HCT116 (cell line): ENCODE measurements around the gene DCK. TPM values are rescaled to one million over a fixed set of nuclear protein-coding genes. Genes with fewer than 3 reads are reported as not detected.

Source experiments
- ATAC-seq: fragments of 200-7000 bp; cut with Tn5 transposase; 2 replicates; pipeline ENCODE4 v1.9.1; 2020; ENCODE audit warnings: mild to moderate bottlenecking, moderate library complexity
- BruUV-seq: library from RNA; stranded (reverse); fragments of 400-500 nt; replicated peaks from 2 replicates; lab custom pipeline; 2021; lab: Mats Ljungman, UMichigan
- CTCF ChIA-PET: fragments of 300-600 bp; sonication (Branson Sonifier 250); formaldehyde crosslinking; loops from one replicate; lab custom pipeline; 2021; ENCODE audit warnings: antibody characterized with exemption; lab: Charles Lee
- POLR2A ChIA-PET: fragments of 300-600, 350-600 bp; sonication (Branson Sonifier 250); formaldehyde crosslinking; loops from one replicate; lab custom pipeline; 2021; ENCODE audit warnings: antibody characterized with exemption; lab: Charles Lee
- RAD21 ChIA-PET, 2 experiments: fragments of 300-600 bp; sonication (Branson Sonifier 250); formaldehyde crosslinking; loops; one replicate each; lab custom pipeline; 2023; ENCODE audit warnings: low total read pairs in 2 of 2; ENCODE audit not compliant: uncharacterized antibody in 2 of 2, unreplicated experiment in 2 of 2, low non-redundant PET in 1 of 2; lab: Charles Lee
- DNase-seq: peaks from one replicate; pipeline ENCODE4 v3.0.0-alpha.2; 2010; ENCODE audit warnings: low read depth, low spot score
- H2AFZ ChIP-seq: fragments of 200-600 bp; shearing (Covaris generic), sonication (generic); 2 replicates; pipeline ENCODE4 v1.6.1; 2017; ENCODE audit warnings: low read depth, mixed run types, mixed read lengths, antibody characterized with exemption, low read length; ENCODE audit not compliant: poor library complexity, severe bottlenecking
- H3K27ac ChIP-seq: 2 replicates; pipeline ENCODE4 v1.5.1; 2012; ENCODE audit warnings: low read depth, low read length
- H3K27me3 ChIP-seq: fragments of 200-600 bp; sonication (generic); 2 replicates; pipeline ENCODE4 v1.6.1; 2016; ENCODE audit warnings: mixed run types, low read length, mixed read lengths; ENCODE audit not compliant: insufficient read depth
- H3K36me3 ChIP-seq, 2 experiments: fragments of 200-500 bp in 1 of 2; fragments of 200-600 bp in 1 of 2; sonication (Bioruptor generic) in 1 of 2; sonication (generic) in 1 of 2; 2 replicates each; pipeline versions ENCODE4 v1.5.1 to v1.6.1; 2014 to 2016; ENCODE audit warnings: low read length in 2 of 2, inconsistent platforms in 1 of 2, mixed read lengths in 1 of 2, mixed run types in 1 of 2; ENCODE audit not compliant: insufficient read depth in 2 of 2, control insufficient read depth in 1 of 2
- H3K4me1 ChIP-seq, 2 experiments: fragments of 200-600 bp in 1 of 2; sonication (generic) in 1 of 2; 2 replicates each; pipeline versions ENCODE4 v1.5.1 to v1.6.1; 2012 to 2017; ENCODE audit warnings: low read length in 2 of 2, inconsistent platforms in 1 of 2, mild to moderate bottlenecking in 1 of 2, mixed read lengths in 1 of 2, mixed run types in 1 of 2, moderate library complexity in 1 of 2; ENCODE audit not compliant: insufficient read depth in 2 of 2, control insufficient read depth in 1 of 2
- H3K4me2 ChIP-seq: fragments of 200-600 bp; sonication (generic); 2 replicates; pipeline ENCODE4 v1.6.1; 2017; ENCODE audit warnings: mixed run types, low read length, mixed read lengths
- H3K4me3 ChIP-seq, 2 experiments: fragments of 200-600 bp in 1 of 2; sonication (generic) in 1 of 2; replicated peaks in 1 of 2; 2 replicates each; pipeline ENCODE4 v1.5.1; 2011 to 2016; ENCODE audit warnings: low read length in 2 of 2, control low read depth in 1 of 2, low read depth in 1 of 2, mild to moderate bottlenecking in 1 of 2, mixed read lengths in 1 of 2, mixed run types in 1 of 2
- H3K79me2 ChIP-seq: fragments of 200-600 bp; sonication (generic); 2 replicates; pipeline ENCODE4 v1.6.1; 2017; ENCODE audit warnings: mild to moderate bottlenecking, mixed run types, low read length, moderate library complexity, mixed read lengths; ENCODE audit not compliant: insufficient read depth
- H3K9ac ChIP-seq: fragments of 200-600 bp; sonication (generic); 2 replicates; pipeline ENCODE4 v1.6.1; 2016; ENCODE audit warnings: low read length, mixed read lengths
- H3K9me2 ChIP-seq: fragments of 200-600 bp; sonication (generic), shearing (Covaris generic); 2 replicates; pipeline ENCODE4 v1.6.1; 2017; ENCODE audit warnings: mixed run types, mild to moderate bottlenecking, moderate library complexity; ENCODE audit not compliant: insufficient read depth
- H3K9me3 ChIP-seq, 2 experiments: fragments of 200-500 bp in 1 of 2; fragments of 200-600 bp in 1 of 2; sonication (Bioruptor generic) in 1 of 2; sonication (generic) in 1 of 2; 2 replicates each; pipeline ENCODE4 v1.6.1; 2014 to 2017; ENCODE audit warnings: low read length in 2 of 2, mixed read lengths in 2 of 2, inconsistent platforms in 1 of 2, low read depth in 1 of 2, mild to moderate bottlenecking in 1 of 2, mixed run types in 1 of 2, moderate library complexity in 1 of 2; ENCODE audit not compliant: control insufficient read depth in 1 of 2, insufficient read depth in 1 of 2
- H4K20me1 ChIP-seq: fragments of 200-600 bp; sonication (generic), shearing (Covaris generic); 2 replicates; pipeline ENCODE4 v1.6.1; 2017; ENCODE audit warnings: mixed run types, mild to moderate bottlenecking, moderate library complexity; ENCODE audit not compliant: insufficient read depth
- ATF3 ChIP-seq: IDR thresholded peaks from 2 replicates; pipeline ENCODE4 v1.6.1; 2012
- CBX3 ChIP-seq: IDR thresholded peaks from 2 replicates; pipeline ENCODE4 v1.6.1; 2012; ENCODE audit warnings: low read depth
- CEBPB ChIP-seq: IDR thresholded peaks from 2 replicates; pipeline ENCODE4 v1.6.1; 2012; ENCODE audit warnings: low read depth
- CTCF ChIP-seq, 3 experiments: fragments of 200-600 bp in 1 of 3; sonication (generic) in 1 of 3; IDR thresholded peaks in 2 of 3; conservative IDR thresholded peaks in 1 of 3; 2 replicates each; pipeline ENCODE4 v1.5.1; 2012 to 2017; ENCODE audit warnings: low read depth in 2 of 3, low read length in 2 of 3, antibody characterized with exemption in 1 of 3, borderline replicate concordance in 1 of 3, control low read depth in 1 of 3, mild to moderate bottlenecking in 1 of 3, mixed read lengths in 1 of 3, mixed run types in 1 of 3, moderate library complexity in 1 of 3; ENCODE audit not compliant: insufficient read depth in 1 of 3
- ELF1 ChIP-seq: IDR thresholded peaks from 2 replicates; pipeline ENCODE4 v1.6.1; 2012; ENCODE audit warnings: low read depth, borderline replicate concordance
- EZH2 ChIP-seq: fragments of 200-600 bp; sonication (generic); IDR thresholded peaks from 2 replicates; pipeline ENCODE4 v1.6.1; 2017; ENCODE audit warnings: antibody characterized with exemption, mixed run types
- EZH2phosphoT487 ChIP-seq: fragments of 200-600 bp; IDR thresholded peaks from 2 replicates; pipeline ENCODE4 v1.6.1; 2018; ENCODE audit warnings: antibody characterized with exemption, borderline replicate concordance
- FOSL1 ChIP-seq: IDR thresholded peaks from 2 replicates; pipeline ENCODE4 v1.6.1; 2012; ENCODE audit warnings: low read depth
- JUND ChIP-seq: IDR thresholded peaks from 2 replicates; pipeline ENCODE4 v1.6.1; 2012
- POLR2A ChIP-seq: IDR thresholded peaks from 2 replicates; pipeline ENCODE4 v1.7.0; 2011; ENCODE audit warnings: borderline replicate concordance; ENCODE audit not compliant: insufficient read depth, insufficient read length; ENCODE audit errors: extremely low read depth
- REST ChIP-seq: IDR thresholded peaks from 2 replicates; pipeline ENCODE4 v1.6.1; 2012; ENCODE audit warnings: low read depth
- SP1 ChIP-seq: IDR thresholded peaks from 2 replicates; pipeline ENCODE4 v1.6.1; 2012; ENCODE audit warnings: low read depth
- SRF ChIP-seq: IDR thresholded peaks from 2 replicates; pipeline ENCODE4 v1.6.1; 2012; ENCODE audit warnings: low read depth
- TCF7L2 ChIP-seq: IDR thresholded peaks from 2 replicates; pipeline ENCODE4 v1.7.0; 2011; ENCODE audit warnings: borderline replicate concordance, inconsistent platforms; ENCODE audit not compliant: insufficient read depth, insufficient read length; ENCODE audit errors: extremely low read depth
- ZFX ChIP-seq: fragments of 450-650 bp; IDR thresholded peaks from 2 replicates; pipeline ENCODE4 v1.6.1; 2017
- ZNF274 ChIP-seq: fragments of 200-500 bp; sonication (Bioruptor generic); IDR thresholded peaks from 2 replicates; pipeline ENCODE4 v1.6.1; 2014; ENCODE audit warnings: mild to moderate bottlenecking, low read depth, low read length, inconsistent platforms
- intact Hi-C: fragments of 100-400 bp; cut with micrococcal nuclease; formaldehyde crosslinking; loops from 2 replicates; pipeline ENCODE4 v1.10.0; 2022
- total RNA-seq: library from RNA; stranded (reverse); gene quantifications from one replicate; pipeline ENCODE4 v1.2.1, GENCODE V29; 2021; ENCODE audit not compliant: unreplicated experiment

The DCK gene
- total RNA-seq, 1 experiment from 2014 or later, result 23.0 TPM

- Histone ChIP-seq H3K27ac (no peak overlapping the region), H4K20me1 (0 out of 2 replicates have a peak, but pooled peaks cover 3% of the 10 kb centered on the region), H3K27me3 (no peaks in the 10 kb centered on the region), H3K9me3 (no peaks in the 10 kb centered on the region), H3K79me2 (peaks cover 48% of the 10 kb centered on the region), H3K9me2 (no peaks in the 10 kb centered on the region), H3K4me1 (peaks cover 0 to 6% of the 10 kb centered on the region in 2 experiments; a peak in 2 of 4 replicates), H3K4me2 (no peak overlapping the region), H2AFZ (no peak overlapping the region), H3K4me3 (no peak overlapping the region), H3K9ac (no peak overlapping the region), H3K36me3 (no peaks in the 10 kb centered on the region)
- POLR2A ChIA-PET, result interaction anchor here (1.3 kb wide), 1 partner anchor 171 kb away, joined by 3 read pairs; no protein-coding TSS in a partner anchor
- DNase-seq, result no peak
- CTCF ChIA-PET, result interaction anchor here (1.4 to 2.3 kb wide), 4 partner anchors 8 to 408 kb away, joined by 4 to 44 read pairs (median 23); no protein-coding TSS in a partner anchor
- TF ChIP-seq CBX3 (no peak), ZNF274 (no peak), JUND (no peak), ZFX (no peak), ELF1 (no peak), CEBPB (no peak), ATF3 (no peak), CTCF (IDR thresholded peaks at IDR 0.05 in 2 of 3, conservative IDR thresholded peaks at IDR 0.05 in 1 of 3; ENCODE audit: borderline replicate concordance in 1 of 3, insufficient read depth in 1 of 3, low read depth in 2 of 3, low read length in 2 of 3) (no peak), FOSL1 (no peak), TCF7L2 (no peak), REST (no peak), SP1 (no peak), EZH2 (no peak), SRF (no peak), EZH2phosphoT487 (no peak), POLR2A (no peak)
- no peak for ATAC-seq
- no TSS peak for BruUV-seq
- RAD21 ChIA-PET, result no interaction called here
- intact Hi-C loops, result no loop called here
Measured at GRCh38 chr4:71009086-71009485, 15.6 kb downstream of the DCK start.
